GM06990 (cell line): ENCODE measurements around the gene TNFRSF6B.
"Not testable (repeated sequence)": the region's sequence is repeated elsewhere in the genome, so short reads cannot be mapped to it uniquely, and the experiment has no call there.

ENCODE experiments used
- DNase-seq: peaks from one replicate; pipeline ENCODE4 v3.0.0-alpha.2; 2011; ENCODE audit not compliant: insufficient read length; ENCODE audit errors: extremely low read depth
- H3K27me3 ChIP-seq: replicated peaks from 2 replicates; pipeline ENCODE4 v1.6.0; 2011; ENCODE audit warnings: low read length; ENCODE audit not compliant: control insufficient read depth, insufficient read depth
- H3K36me3 ChIP-seq: 2 replicates; pipeline ENCODE4 v1.5.1; 2011; ENCODE audit warnings: low read length; ENCODE audit not compliant: control insufficient read depth, insufficient read depth
- H3K4me3 ChIP-seq: replicated peaks from 2 replicates; pipeline ENCODE4 v1.5.1; 2011; ENCODE audit warnings: low read depth, mild to moderate bottlenecking, control low read depth, low read length
- TF ChIP-seq, protein P1 (sequence below): IDR thresholded peaks from 2 replicates; pipeline ENCODE4 v1.5.1; 2011; ENCODE audit warnings: low read length, control low read depth, mild to moderate bottlenecking, inconsistent platforms; ENCODE audit not compliant: insufficient read depth, poor library complexity, severe bottlenecking

The TNFRSF6B gene

GRCh38 chr20:63657937-63658748 is 38.3 kb upstream of the TNFRSF6B start, which contains the start of gene RTEL1:
TSS of gene RTEL1 (plus strand) at chr20:63658312. CDS start at chr20:63659403, 1,091 bp downstream.
- H3K4me3 ChIP-seq, result peak within 1 kb of the TSS; percentile 77
- H3K27me3 ChIP-seq, result no peaks in the 10 kb centered on the region
- DNase-seq, result peak; percentile 96
- H3K36me3 ChIP-seq, result peaks cover 16% of the 10 kb centered on the region
- TF ChIP-seq, protein P1, sequence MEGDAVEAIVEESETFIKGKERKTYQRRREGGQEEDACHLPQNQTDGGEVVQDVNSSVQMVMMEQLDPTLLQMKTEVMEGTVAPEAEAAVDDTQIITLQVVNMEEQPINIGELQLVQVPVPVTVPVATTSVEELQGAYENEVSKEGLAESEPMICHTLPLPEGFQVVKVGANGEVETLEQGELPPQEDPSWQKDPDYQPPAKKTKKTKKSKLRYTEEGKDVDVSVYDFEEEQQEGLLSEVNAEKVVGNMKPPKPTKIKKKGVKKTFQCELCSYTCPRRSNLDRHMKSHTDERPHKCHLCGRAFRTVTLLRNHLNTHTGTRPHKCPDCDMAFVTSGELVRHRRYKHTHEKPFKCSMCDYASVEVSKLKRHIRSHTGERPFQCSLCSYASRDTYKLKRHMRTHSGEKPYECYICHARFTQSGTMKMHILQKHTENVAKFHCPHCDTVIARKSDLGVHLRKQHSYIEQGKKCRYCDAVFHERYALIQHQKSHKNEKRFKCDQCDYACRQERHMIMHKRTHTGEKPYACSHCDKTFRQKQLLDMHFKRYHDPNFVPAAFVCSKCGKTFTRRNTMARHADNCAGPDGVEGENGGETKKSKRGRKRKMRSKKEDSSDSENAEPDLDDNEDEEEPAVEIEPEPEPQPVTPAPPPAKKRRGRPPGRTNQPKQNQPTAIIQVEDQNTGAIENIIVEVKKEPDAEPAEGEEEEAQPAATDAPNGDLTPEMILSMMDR, result no peak

DNA sequence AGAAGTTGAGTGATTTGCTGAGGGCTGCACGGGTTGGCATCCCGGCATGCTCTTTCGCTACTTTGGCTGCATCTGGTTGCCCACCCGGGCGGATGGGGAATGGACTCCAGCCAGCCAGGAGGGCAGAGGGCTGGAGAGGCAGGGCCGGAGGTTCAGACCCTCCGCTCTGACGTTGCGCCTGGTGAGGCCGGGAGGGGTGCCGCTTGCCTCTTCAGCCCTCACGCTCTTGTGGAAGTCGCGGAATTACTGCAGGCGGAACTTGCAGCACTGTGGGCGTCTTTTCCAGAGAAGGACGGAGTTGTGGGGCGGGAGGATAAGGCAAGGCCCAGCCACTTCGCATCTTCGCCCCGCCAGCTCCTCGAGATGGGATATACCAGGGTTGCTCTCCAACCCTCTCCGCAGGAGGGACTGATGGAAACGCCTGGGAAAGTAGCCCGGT is 37.7 kb upstream of the TNFRSF6B start:
- TF ChIP-seq, protein P1, result no peak
- Histone ChIP-seq H3K36me3 (peaks cover 18% of the 10 kb centered on the region), H3K27me3 (no peaks in the 10 kb centered on the region), H3K4me3 (peak overlapping the region; percentile 77)
- no peak for DNase-seq

GRCh38 chr20:63659370-63659769 is 37.1 kb upstream of the TNFRSF6B start:
- H3K36me3 ChIP-seq, result peaks cover 18% of the 10 kb centered on the region
- no peaks in the 10 kb centered on the region for H3K27me3 ChIP-seq
- DNase-seq, result no peak
- TF ChIP-seq, protein P1, result no peak
- peak overlapping the region; percentile 77 for H3K4me3 ChIP-seq

- peaks cover 21% of the 10 kb centered on the region for H3K36me3 ChIP-seq
- not testable (repeated sequence) for DNase-seq, H3K4me3 ChIP-seq, H3K27me3 ChIP-seq
Observed at GRCh38 chr20:63660174-63660573, 36.3 kb upstream of the TNFRSF6B start.

GRCh38 chr20:63660622-63661021 is 35.8 kb upstream of the TNFRSF6B start:
- DNase-seq, result no peak
- peaks cover 21% of the 10 kb centered on the region for H3K36me3 ChIP-seq
- TF ChIP-seq, protein P1, result no peak

DNA sequence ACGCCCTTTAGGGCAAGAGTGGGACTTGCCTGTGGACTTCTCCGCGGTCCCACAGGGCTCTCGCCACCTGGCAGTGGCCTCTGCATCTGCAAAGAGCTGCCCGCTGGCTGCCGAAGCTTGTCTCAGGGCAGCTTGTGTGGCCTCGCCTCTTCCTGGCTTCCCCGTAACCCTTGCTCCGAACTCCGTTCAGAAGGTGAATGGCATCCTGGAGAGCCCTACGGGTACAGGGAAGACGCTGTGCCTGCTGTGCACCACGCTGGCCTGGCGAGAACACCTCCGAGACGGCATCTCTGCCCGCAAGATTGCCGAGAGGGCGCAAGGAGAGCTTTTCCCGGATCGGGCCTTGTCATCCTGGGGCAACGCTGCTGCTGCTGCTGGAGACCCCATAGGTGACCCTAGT is 35.3 kb upstream of the TNFRSF6B start:
- Histone ChIP-seq H3K27me3 (no peaks in the 10 kb centered on the region), H3K36me3 (peaks cover 21% of the 10 kb centered on the region), H3K4me3 (no peak overlapping the region)
- TF ChIP-seq, protein P1, result no peak
- no peak for DNase-seq

More at GRCh38 chr20:63660622-63661021, 35.8 kb upstream of the TNFRSF6B start:
- Histone ChIP-seq H3K4me3 (no peak overlapping the region), H3K27me3 (no peaks in the 10 kb centered on the region)
